Neural cell (in vitro differentiated cells): ENCODE results near the gene PAGE2B. TPM values are rescaled to one million over a fixed set of nuclear protein-coding genes. Genes with fewer than 3 reads are reported as not detected.

Experiments used
- H2AFZ ChIP-seq: fragments of 200-600, 300-800 bp; sonication (generic), shearing (Covaris generic); 2 replicates; pipeline ENCODE4 v1.6.0; 2014; ENCODE audit warnings: low read depth, mild to moderate bottlenecking, antibody characterized with exemption, low read length, moderate library complexity
- H3F3A ChIP-seq: fragments of 200-600 bp; shearing (Covaris generic); 2 replicates; pipeline ENCODE4 v1.6.1; 2016; ENCODE audit warnings: mild to moderate bottlenecking, moderate library complexity, mixed read lengths, antibody characterized with exemption, low read length; ENCODE audit not compliant: insufficient read depth, poor library complexity, severe bottlenecking
- H3K27ac ChIP-seq: fragments of 200-600, 300-800 bp; sonication (generic), shearing (Covaris generic); 2 replicates; pipeline ENCODE4 v1.5.1; 2014; ENCODE audit warnings: mild to moderate bottlenecking, low read length, moderate library complexity
- H3K27me3 ChIP-seq: fragments of 300-800, 200-600 bp; sonication (generic), shearing (Covaris generic); 2 replicates; pipeline ENCODE4 v1.6.0; 2014; ENCODE audit warnings: mild to moderate bottlenecking, low read depth, low read length, moderate library complexity; ENCODE audit not compliant: insufficient read depth
- H3K36me3 ChIP-seq: fragments of 300-800, 200-600 bp; sonication (generic), shearing (Covaris generic); 2 replicates; pipeline ENCODE4 v1.5.1; 2014; ENCODE audit warnings: mild to moderate bottlenecking, antibody characterized with exemption, low read length, moderate library complexity; ENCODE audit not compliant: insufficient read depth
- H3K4me2 ChIP-seq: fragments of 300-800, 200-600 bp; sonication (generic), shearing (Covaris generic); 2 replicates; pipeline ENCODE4 v1.6.0; 2014; ENCODE audit warnings: mild to moderate bottlenecking, low read length
- H3K4me3 ChIP-seq: fragments of 300-800, 200-600 bp; sonication (generic), shearing (Covaris generic); 2 replicates; pipeline ENCODE4 v1.5.1; 2014; ENCODE audit warnings: mild to moderate bottlenecking, low read length, moderate library complexity
- H3K79me2 ChIP-seq: fragments of 200-600 bp; shearing (Covaris generic); replicated peaks from 2 replicates; pipeline ENCODE4 v1.6.0; 2014; ENCODE audit warnings: mild to moderate bottlenecking, low read length, moderate library complexity; ENCODE audit not compliant: insufficient read depth
- H3K9ac ChIP-seq: fragments of 300-800, 200-600 bp; sonication (generic), shearing (Covaris generic); 2 replicates; pipeline ENCODE4 v1.6.1; 2016; ENCODE audit warnings: mild to moderate bottlenecking, low read length, mixed read lengths
- H3K9me2 ChIP-seq: fragments of 200-600 bp; shearing (Covaris generic); 2 replicates; pipeline ENCODE4 v1.6.1; 2016; ENCODE audit warnings: mild to moderate bottlenecking, low read length, mixed read lengths; ENCODE audit not compliant: insufficient read depth
- H3K9me3 ChIP-seq: fragments of 200-600, 300-800 bp; sonication (generic), shearing (Covaris generic); 2 replicates; pipeline ENCODE4 v1.6.1; 2016; ENCODE audit warnings: mild to moderate bottlenecking, mixed run types, low read length, moderate library complexity, mixed read lengths
- H4K20me1 ChIP-seq: fragments of 200-600 bp; shearing (Covaris generic); 2 replicates; pipeline ENCODE4 v1.6.1; 2016; ENCODE audit warnings: mild to moderate bottlenecking, mixed run types; ENCODE audit not compliant: insufficient read depth
- EP300 ChIP-seq: fragments of 450-650 bp; conservative IDR thresholded peaks from 2 replicates; pipeline ENCODE4 v1.6.1; 2014; ENCODE audit warnings: antibody characterized with exemption, mild to moderate bottlenecking, moderate library complexity; ENCODE audit not compliant: poor library complexity, severe bottlenecking
- EZH2 ChIP-seq: fragments of 200-600, 300-800 bp; shearing (Covaris generic), sonication (generic); IDR thresholded peaks from 2 replicates; pipeline ENCODE4 v1.6.1; 2014; ENCODE audit warnings: antibody characterized with exemption, low read length, borderline replicate concordance, mild to moderate bottlenecking; ENCODE audit not compliant: insufficient read depth, poor library complexity, severe bottlenecking
- MXI1 ChIP-seq: fragments of 450-650 bp; conservative IDR thresholded peaks from 2 replicates; pipeline ENCODE4 v1.6.1; 2014; ENCODE audit warnings: antibody characterized with exemption, mild to moderate bottlenecking; ENCODE audit not compliant: poor library complexity, severe bottlenecking
- POLR2AphosphoS5 ChIP-seq: IDR thresholded peaks from 2 replicates; pipeline ENCODE4 v1.6.1; 2012
- RAD21 ChIP-seq: fragments of 450-650 bp; conservative IDR thresholded peaks from 2 replicates; pipeline ENCODE4 v1.6.1; 2014; ENCODE audit warnings: antibody characterized with exemption, mild to moderate bottlenecking, moderate library complexity
- SMC3 ChIP-seq: fragments of 450-650 bp; conservative IDR thresholded peaks from 2 replicates; pipeline ENCODE4 v1.6.1; 2014; ENCODE audit warnings: antibody characterized with exemption, mild to moderate bottlenecking, moderate library complexity; ENCODE audit not compliant: poor library complexity
- TAF1 ChIP-seq: IDR thresholded peaks from 2 replicates; pipeline ENCODE4 v1.6.1; 2012; ENCODE audit warnings: low read depth
- polyA plus RNA-seq: library from polyadenylated mRNA; depleted of rRNA; stranded (reverse); fragments of >200 nt; gene quantifications from 2 replicates; pipeline ENCODE4 v1.2.3, GENCODE V29; 2014
- TF ChIP-seq, protein P1 (sequence below): IDR thresholded peaks from 2 replicates; pipeline ENCODE4 v1.6.1; 2012; ENCODE audit warnings: borderline replicate concordance
- TF ChIP-seq, protein P2 (sequence below): fragments of 450-650 bp; IDR thresholded peaks from 2 replicates; pipeline ENCODE4 v1.5.1; 2014; ENCODE audit warnings: antibody characterized with exemption, mild to moderate bottlenecking, moderate library complexity; ENCODE audit not compliant: poor library complexity, severe bottlenecking

PAGE2B gene
- polyA plus RNA-seq, 1 donor from 2014 or later, result not detected

DNA sequence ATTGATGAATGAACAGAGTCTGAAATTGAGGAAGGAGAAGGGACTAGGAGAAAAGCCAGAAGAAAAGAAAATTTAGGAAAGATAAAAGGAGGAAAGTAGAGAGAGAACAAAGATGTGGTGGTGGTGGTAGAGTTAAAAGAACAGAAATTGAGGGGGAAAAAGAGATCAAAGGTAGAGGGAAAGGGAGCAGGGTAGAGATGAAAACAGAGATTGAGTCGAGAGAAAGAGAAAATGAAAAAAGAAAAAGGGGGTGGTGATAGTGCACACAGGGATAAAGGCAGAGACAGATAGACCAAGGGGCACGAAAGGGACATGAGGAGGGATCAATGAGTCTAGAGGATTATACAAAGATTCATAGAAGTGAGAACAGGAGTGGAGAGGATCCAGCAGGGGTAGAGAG lies 48.0 kb upstream of the PAGE2B start:
- H3F3A ChIP-seq, result no peaks in the 10 kb centered on the region
- H4K20me1 ChIP-seq, result no peaks in the 10 kb centered on the region

DNA sequence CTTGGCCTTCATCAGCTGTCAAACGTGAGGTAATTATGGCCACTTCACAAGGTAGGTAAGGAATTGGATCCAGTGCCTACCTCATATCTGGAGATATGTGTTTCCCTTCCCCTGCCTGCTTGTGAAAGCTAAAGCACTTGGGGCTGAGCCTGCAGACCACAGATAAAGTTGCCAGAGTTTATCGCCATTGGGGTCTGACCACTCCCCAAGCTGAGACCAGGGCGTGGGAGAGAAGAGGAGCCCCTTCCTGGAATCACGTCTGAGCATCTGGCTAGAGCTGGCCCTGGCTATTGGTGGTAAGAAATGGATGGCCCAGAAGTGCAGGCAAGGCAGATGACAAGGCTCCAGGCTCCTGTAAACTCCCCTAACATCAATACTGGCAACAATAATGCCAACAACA lies 46.8 kb upstream of the PAGE2B start:
- H3K79me2 ChIP-seq, result no peaks in the 10 kb centered on the region
- H3K27me3 ChIP-seq, result no peaks in the 10 kb centered on the region
- no peaks in the 10 kb centered on the region for H3K9me3 ChIP-seq
- no peak overlapping the region for H3K4me3 ChIP-seq
- no peak overlapping the region for H3K9ac ChIP-seq
- H3K4me2 ChIP-seq, result no peak overlapping the region
- H3F3A ChIP-seq, result no peaks in the 10 kb centered on the region
- H4K20me1 ChIP-seq, result no peaks in the 10 kb centered on the region
- H3K9me2 ChIP-seq, result no peaks in the 10 kb centered on the region
- no peak overlapping the region for H2AFZ ChIP-seq
- no peaks in the 10 kb centered on the region for H3K36me3 ChIP-seq
- no peak overlapping the region for H3K27ac ChIP-seq
- TF ChIP-seq MXI1 (no peak), EZH2 (no peak), TAF1 (no peak)
- TF ChIP-seq, protein P1, sequence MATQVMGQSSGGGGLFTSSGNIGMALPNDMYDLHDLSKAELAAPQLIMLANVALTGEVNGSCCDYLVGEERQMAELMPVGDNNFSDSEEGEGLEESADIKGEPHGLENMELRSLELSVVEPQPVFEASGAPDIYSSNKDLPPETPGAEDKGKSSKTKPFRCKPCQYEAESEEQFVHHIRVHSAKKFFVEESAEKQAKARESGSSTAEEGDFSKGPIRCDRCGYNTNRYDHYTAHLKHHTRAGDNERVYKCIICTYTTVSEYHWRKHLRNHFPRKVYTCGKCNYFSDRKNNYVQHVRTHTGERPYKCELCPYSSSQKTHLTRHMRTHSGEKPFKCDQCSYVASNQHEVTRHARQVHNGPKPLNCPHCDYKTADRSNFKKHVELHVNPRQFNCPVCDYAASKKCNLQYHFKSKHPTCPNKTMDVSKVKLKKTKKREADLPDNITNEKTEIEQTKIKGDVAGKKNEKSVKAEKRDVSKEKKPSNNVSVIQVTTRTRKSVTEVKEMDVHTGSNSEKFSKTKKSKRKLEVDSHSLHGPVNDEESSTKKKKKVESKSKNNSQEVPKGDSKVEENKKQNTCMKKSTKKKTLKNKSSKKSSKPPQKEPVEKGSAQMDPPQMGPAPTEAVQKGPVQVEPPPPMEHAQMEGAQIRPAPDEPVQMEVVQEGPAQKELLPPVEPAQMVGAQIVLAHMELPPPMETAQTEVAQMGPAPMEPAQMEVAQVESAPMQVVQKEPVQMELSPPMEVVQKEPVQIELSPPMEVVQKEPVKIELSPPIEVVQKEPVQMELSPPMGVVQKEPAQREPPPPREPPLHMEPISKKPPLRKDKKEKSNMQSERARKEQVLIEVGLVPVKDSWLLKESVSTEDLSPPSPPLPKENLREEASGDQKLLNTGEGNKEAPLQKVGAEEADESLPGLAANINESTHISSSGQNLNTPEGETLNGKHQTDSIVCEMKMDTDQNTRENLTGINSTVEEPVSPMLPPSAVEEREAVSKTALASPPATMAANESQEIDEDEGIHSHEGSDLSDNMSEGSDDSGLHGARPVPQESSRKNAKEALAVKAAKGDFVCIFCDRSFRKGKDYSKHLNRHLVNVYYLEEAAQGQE, result no peak
- TF ChIP-seq, protein P2, sequence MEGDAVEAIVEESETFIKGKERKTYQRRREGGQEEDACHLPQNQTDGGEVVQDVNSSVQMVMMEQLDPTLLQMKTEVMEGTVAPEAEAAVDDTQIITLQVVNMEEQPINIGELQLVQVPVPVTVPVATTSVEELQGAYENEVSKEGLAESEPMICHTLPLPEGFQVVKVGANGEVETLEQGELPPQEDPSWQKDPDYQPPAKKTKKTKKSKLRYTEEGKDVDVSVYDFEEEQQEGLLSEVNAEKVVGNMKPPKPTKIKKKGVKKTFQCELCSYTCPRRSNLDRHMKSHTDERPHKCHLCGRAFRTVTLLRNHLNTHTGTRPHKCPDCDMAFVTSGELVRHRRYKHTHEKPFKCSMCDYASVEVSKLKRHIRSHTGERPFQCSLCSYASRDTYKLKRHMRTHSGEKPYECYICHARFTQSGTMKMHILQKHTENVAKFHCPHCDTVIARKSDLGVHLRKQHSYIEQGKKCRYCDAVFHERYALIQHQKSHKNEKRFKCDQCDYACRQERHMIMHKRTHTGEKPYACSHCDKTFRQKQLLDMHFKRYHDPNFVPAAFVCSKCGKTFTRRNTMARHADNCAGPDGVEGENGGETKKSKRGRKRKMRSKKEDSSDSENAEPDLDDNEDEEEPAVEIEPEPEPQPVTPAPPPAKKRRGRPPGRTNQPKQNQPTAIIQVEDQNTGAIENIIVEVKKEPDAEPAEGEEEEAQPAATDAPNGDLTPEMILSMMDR, result no peak

More for the DNA sequence above, 48.0 kb upstream of the PAGE2B start:
- Histone ChIP-seq H3K9me3 (no peaks in the 10 kb centered on the region), H3K36me3 (no peaks in the 10 kb centered on the region), H3K27ac (no peak overlapping the region), H3K79me2 (no peaks in the 10 kb centered on the region), H3K9ac (no peak overlapping the region), H3K4me3 (no peak overlapping the region), H3K9me2 (no peaks in the 10 kb centered on the region), H2AFZ (no peak overlapping the region), H3K4me2 (no peak overlapping the region), H3K27me3 (no peaks in the 10 kb centered on the region)
- TF ChIP-seq EZH2 (no peak), EP300 (no peak), TAF1 (no peak), POLR2AphosphoS5 (no peak), MXI1 (no peak), RAD21 (no peak), SMC3 (no peak)
- TF ChIP-seq, protein P1, result no peak
- TF ChIP-seq, protein P2, result no peak
